HG02678 (cell line): Measurements from ENCODE around the gene KLHDC8A.
"Not testable (repeated sequence)": the region's sequence is repeated elsewhere in the genome, so short reads cannot be mapped to it uniquely, and the experiment has no call there.

Experiments used
- ATAC-seq: cut with Tn5 transposase; IDR thresholded peaks from one replicate; pipeline ENCODE4 v1.9.1; 2021; ENCODE audit warnings: mild to moderate bottlenecking, moderate library complexity; ENCODE audit not compliant: unreplicated experiment

The KLHDC8A gene

DNA sequence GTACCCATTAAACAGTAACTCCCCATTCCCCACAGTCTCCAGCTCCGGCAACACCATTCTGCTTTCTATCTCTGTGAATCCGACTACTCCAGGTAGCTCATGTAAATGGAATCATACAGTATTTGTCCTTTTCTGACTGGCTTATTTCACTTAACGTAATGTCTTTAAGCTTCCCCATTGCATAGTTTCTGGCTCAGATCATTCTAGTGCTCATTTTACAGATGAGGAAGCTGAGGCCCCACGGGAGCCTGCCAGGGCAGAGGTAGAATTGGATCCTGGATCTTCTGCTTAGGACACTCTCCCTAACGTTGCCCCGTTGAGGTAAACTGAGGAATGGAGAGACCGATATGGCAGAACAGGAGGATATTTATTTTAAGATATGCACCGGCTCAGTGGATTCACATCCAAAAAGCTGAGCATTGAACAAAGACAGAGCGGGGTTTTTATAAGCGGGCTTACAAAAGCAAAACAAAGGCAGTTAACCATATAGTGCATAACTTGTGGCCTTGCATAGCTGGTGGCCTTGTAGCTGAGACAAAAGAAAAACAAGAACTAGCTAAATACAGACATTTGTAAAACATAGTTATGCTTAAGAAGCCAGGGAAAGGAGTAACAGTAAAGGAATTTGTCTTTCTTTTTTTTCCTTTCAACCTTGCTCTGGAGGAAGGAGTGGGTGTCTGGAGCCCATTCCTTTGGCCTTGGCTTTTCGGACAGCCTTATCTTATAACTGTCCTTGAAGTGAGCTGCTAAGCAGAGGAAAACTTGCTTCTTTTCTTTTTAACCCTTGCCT is 15.3 kb upstream of the KLHDC8A start:
- ATAC-seq, result no peak

DNA sequence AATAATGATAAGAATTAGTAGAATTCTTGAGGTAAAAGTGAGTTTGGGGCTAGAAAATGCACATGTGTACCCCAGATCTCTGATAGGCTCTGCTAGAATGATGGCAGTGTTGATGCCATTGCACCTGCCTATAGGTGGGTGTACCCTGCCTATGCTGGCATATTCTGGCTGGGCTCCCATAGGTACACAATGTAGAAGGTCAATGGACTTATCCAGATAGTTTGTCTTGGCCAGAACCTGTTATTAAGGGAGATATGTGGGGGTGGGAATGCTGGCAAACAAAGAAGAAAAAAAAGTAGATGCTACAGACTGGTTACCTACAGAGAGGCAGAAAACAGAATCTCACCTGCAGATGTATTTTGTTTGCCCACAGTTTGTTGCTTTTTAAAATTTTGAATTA is 14.1 kb upstream of the KLHDC8A start:
- no peak for ATAC-seq

- ATAC-seq, result no peak
Measured at GRCh38 chr1:205369701-205370123, 13.0 kb upstream of the KLHDC8A start.

GRCh38 chr1:205368478-205368877 is 11.8 kb upstream of the KLHDC8A start:
- no peak for ATAC-seq

- ATAC-seq, result no peak
Measured at GRCh38 chr1:205365945-205366463, 9.3 kb upstream of the KLHDC8A start.

DNA sequence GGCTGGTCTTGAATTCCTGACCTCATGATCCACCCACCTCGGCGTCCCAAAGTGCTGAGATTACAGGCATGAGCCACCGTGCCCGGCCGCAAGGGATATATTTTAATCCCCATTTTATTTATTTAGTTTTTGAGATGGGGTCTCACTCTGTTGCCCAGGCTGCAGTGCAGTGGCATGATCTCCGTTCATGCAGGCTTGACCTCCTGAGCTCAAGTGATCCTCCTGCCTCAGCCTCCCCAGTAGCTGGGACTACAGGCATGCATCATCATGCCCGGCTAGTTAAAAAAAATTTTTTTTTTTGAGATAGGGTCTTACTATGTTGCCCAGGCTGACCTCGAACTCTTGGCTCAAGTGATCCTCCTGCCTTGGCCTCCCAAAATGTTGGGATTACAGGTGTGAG is 8.4 kb upstream of the KLHDC8A start:
- not testable (repeated sequence) for ATAC-seq

- no peak for ATAC-seq
Measured at GRCh38 chr1:205360891-205361290, 4.2 kb upstream of the KLHDC8A start.

- no peak for ATAC-seq
Measured at GRCh38 chr1:205359771-205360565, 3.2 kb upstream of the KLHDC8A start.

GRCh38 chr1:205358579-205358978 is 1.9 kb upstream of the KLHDC8A start:
- ATAC-seq, result no peak

GRCh38 chr1:205357567-205357966 is 845 bp upstream of the KLHDC8A start:
- ATAC-seq, result no peak

- ATAC-seq, result no peak
Measured at GRCh38 chr1:205355075-205355453, 1.7 kb downstream of the KLHDC8A start.

- no peak for ATAC-seq
Measured at GRCh38 chr1:205354259-205355074, 2.3 kb downstream of the KLHDC8A start.

DNA sequence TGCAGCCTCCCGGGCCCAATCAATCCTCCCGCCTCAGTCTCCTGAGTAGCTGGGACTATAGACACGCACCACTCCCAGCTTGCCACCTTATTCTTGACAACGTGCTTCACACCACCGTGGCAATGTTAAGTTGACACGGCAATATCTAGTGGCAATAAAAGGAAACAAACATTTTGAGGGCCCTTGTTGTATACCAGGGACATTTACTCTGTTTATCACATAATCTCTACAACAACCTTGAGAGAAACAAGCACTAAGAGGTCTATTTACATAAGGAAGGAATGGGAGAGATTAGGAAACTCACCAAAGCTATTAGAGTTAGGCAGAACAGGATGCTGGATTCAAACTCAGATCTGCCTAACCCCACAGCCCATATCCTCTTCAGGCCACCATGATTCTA is 3.1 kb downstream of the KLHDC8A start:
- ATAC-seq, result no peak

DNA sequence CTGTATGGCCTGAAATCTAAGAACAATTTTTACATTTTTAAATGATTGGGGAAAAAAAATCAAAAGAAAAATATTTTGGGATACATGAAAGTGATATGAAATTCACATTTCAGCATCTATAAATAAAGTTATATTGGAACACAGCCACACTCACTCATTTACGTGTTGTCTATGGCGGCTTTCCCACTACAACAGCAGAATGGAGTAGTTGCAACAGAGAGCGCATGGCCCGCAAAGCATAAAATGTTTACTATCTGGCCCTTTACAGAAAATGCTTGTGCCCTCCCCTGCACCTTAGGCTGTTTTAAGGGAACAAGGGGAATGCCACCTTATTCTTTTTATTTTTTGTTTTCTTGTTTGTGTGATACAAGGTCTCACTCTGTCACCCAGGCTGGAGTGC is 3.5 kb downstream of the KLHDC8A start:
- no peak for ATAC-seq

GRCh38 chr1:205351984-205352713 is 4.6 kb downstream of the KLHDC8A start:
- no peak for ATAC-seq

- no peak for ATAC-seq
Measured at GRCh38 chr1:205350691-205351141, 6.0 kb downstream of the KLHDC8A start.

- no peak for ATAC-seq
Measured at GRCh38 chr1:205350124-205350523, 6.6 kb downstream of the KLHDC8A start.

DNA sequence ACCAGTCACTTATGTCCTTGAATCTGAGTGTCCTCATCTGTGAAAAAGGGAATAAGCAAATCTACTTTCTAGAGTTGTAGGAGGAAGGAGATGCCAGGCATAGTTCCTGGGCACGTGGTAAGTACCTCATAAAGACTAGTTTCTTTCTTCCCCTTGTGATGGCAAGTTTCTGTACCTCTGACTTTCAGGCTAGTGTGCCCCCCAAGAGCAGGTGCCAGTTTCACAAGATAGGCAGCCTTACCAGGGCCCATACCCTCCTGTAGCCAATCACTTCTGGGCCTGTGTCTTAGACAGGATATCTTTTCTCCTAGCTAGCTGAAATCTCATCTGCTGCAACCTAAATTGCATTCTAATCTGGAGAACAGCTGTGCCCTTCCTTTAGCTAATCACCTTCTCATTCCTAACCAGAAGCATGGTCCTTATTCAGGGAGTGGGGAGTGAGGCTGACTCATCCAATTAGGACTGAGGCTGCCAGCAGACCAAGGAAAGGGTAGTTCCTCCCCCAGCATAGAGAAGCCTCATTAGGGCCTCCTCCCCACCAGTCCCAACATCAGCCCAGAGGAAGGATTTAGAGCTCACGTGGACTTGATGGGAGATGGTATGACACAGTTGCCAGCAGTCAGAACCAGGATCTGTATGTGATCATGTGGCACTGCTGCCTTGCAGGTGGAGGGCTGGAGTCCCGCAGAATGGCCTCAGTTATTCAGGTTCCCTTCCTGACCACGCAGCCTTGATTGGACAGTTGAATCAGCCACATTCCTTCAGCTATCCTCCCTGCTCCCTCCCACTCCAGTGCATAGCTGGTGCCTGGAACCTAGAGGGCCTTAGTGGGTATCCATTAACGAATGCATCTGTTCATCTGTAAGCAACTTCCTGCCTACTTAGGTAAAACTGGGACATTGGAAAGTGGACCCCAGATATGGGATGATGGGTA is 7.9 kb downstream of the KLHDC8A start:
- ATAC-seq, result no peak

- ATAC-seq, result no peak
Measured at GRCh38 chr1:205346956-205347574, 9.7 kb downstream of the KLHDC8A start.
